CD14-positive monocyte (primary cell): Measurements from ENCODE around the gene ZNF433. TPM values are rescaled to one million over a fixed set of nuclear protein-coding genes. Genes with fewer than 3 reads are reported as not detected.
"Not testable (repeated sequence)": the region's sequence is repeated elsewhere in the genome, so short reads cannot be mapped to it uniquely, and the experiment has no call there.

Source experiments
- DNase-seq, 3 donors: peaks; one replicate each; pipeline ENCODE4 v3.0.0-alpha.2; 2011 to 2022
- H2AFZ ChIP-seq: 2 replicates; pipeline ENCODE4 v1.6.0; 2012; ENCODE audit warnings: mild to moderate bottlenecking, low read depth, low read length, inconsistent platforms; ENCODE audit not compliant: insufficient read depth, poor library complexity, severe bottlenecking
- H3K27ac ChIP-seq, 2 donors: 1 replicate in 1 of 2; 2 replicates in 1 of 2; pipeline ENCODE4 v1.5.1; 2012 to 2013; ENCODE audit warnings: low read length in 2 of 2, control low read depth in 1 of 2, inconsistent platforms in 1 of 2, low read depth in 1 of 2, mild to moderate bottlenecking in 1 of 2
- H3K27me3 ChIP-seq, 2 donors: one replicate each; pipeline versions ENCODE4 v1.6.0 to v1.6.1; 2011 to 2013; ENCODE audit warnings: low read length in 2 of 2; ENCODE audit not compliant: control insufficient read depth in 2 of 2, insufficient read depth in 2 of 2
- H3K36me3 ChIP-seq, 2 donors: replicated peaks in 1 of 2; 1 replicate in 1 of 2; 2 replicates in 1 of 2; pipeline versions ENCODE4 v1.5.1 to v1.6.1; 2012 to 2013; ENCODE audit warnings: low read length in 2 of 2, control low read depth in 1 of 2, inconsistent platforms in 1 of 2, mild to moderate bottlenecking in 1 of 2; ENCODE audit not compliant: insufficient read depth in 2 of 2, control insufficient read depth in 1 of 2
- H3K4me1 ChIP-seq, 2 donors: 1 replicate in 1 of 2; 2 replicates in 1 of 2; pipeline versions ENCODE4 v1.5.1 to v1.6.1; 2012 to 2013; ENCODE audit warnings: low read length in 2 of 2, control low read depth in 1 of 2, inconsistent platforms in 1 of 2, mild to moderate bottlenecking in 1 of 2, moderate library complexity in 1 of 2; ENCODE audit not compliant: insufficient read depth in 2 of 2, control insufficient read depth in 1 of 2
- H3K4me2 ChIP-seq: replicated peaks from 2 replicates; pipeline ENCODE3; 2012; ENCODE audit warnings: low read length, moderate library complexity, mild to moderate bottlenecking; ENCODE audit not compliant: poor library complexity, severe bottlenecking; ENCODE audit errors: extremely low read depth
- H3K4me3 ChIP-seq, 3 experiments: fragments of 200-600 bp in 1 of 3; sonication (generic) in 1 of 3; replicated peaks in 1 of 3; 1 replicate in 2 of 3; 2 replicates in 1 of 3; pipeline ENCODE4 v1.5.1; 2011 to 2013; ENCODE audit warnings: low read length in 3 of 3, mild to moderate bottlenecking in 3 of 3, control low read depth in 2 of 3, low read depth in 2 of 3, inconsistent platforms in 1 of 3, moderate library complexity in 1 of 3
- H3K79me2 ChIP-seq: 2 replicates; pipeline ENCODE4 v1.6.0; 2012; ENCODE audit warnings: mild to moderate bottlenecking, control low read depth, inconsistent platforms, low read length, moderate library complexity; ENCODE audit not compliant: insufficient read depth
- H3K9ac ChIP-seq: 2 replicates; pipeline ENCODE4 v1.6.0; 2017; ENCODE audit warnings: low read length, mild to moderate bottlenecking; ENCODE audit not compliant: insufficient read depth, poor library complexity, severe bottlenecking
- H3K9me3 ChIP-seq, 2 donors: replicated peaks in 1 of 2; 1 replicate in 1 of 2; 2 replicates in 1 of 2; pipeline versions ENCODE4 v1.5.1 to v1.6.1; 2012 to 2013; ENCODE audit warnings: low read length in 2 of 2, control low read depth in 1 of 2; ENCODE audit not compliant: control insufficient read depth in 1 of 2, insufficient read depth in 1 of 2
- H4K20me1 ChIP-seq: 2 replicates; pipeline ENCODE4 v1.6.0; 2012; ENCODE audit warnings: mild to moderate bottlenecking, low read length, control low read depth, moderate library complexity; ENCODE audit not compliant: insufficient read depth
- H3K27ac Mint-ChIP-seq, 7 donors: one replicate each; pipeline ENCODE4 v1.8.0; 2020; ENCODE audit warnings: mild to moderate bottlenecking in 7 of 7, mixed read lengths in 7 of 7, moderate library complexity in 6 of 7, inconsistent platforms in 2 of 7
- H3K27me3 Mint-ChIP-seq, 3 donors: one replicate each; pipeline ENCODE4 v1.8.0; 2021 to 2022; ENCODE audit warnings: low read depth in 3 of 3, mild to moderate bottlenecking in 3 of 3, mixed read lengths in 3 of 3, moderate library complexity in 3 of 3, inconsistent platforms in 1 of 3
- H3K36me3 Mint-ChIP-seq, 2 donors: one replicate each; pipeline ENCODE4 v1.8.0; 2020; ENCODE audit warnings: mixed read lengths in 2 of 2, inconsistent platforms in 1 of 2, mild to moderate bottlenecking in 1 of 2
- H3K4me1 Mint-ChIP-seq: one replicate; pipeline ENCODE4 v1.8.0; 2020; ENCODE audit warnings: mild to moderate bottlenecking, mixed read lengths
- H3K4me3 Mint-ChIP-seq, 2 donors: one replicate each; pipeline ENCODE4 v1.8.0; 2020; ENCODE audit warnings: mild to moderate bottlenecking in 2 of 2, mixed read lengths in 2 of 2, moderate library complexity in 1 of 2
- H3K9me3 Mint-ChIP-seq, 7 donors: one replicate each; pipeline ENCODE4 v1.8.0; 2020 to 2022; ENCODE audit warnings: mixed read lengths in 7 of 7, mild to moderate bottlenecking in 6 of 7, moderate library complexity in 6 of 7, inconsistent platforms in 2 of 7
- CTCF ChIP-seq: fragments of 200-600 bp; IDR thresholded peaks from one replicate; pipeline ENCODE4 v1.8.0; 2022; ENCODE audit warnings: antibody characterized with exemption, mild to moderate bottlenecking
- WGBS: methylation state at CpG from one replicate; pipeline ENCODE4 v1.1.5; 2013; ENCODE audit warnings: missing lambda C conversion rate; ENCODE audit not compliant: insufficient coverage; 5-methylcytosine and 5-hydroxymethylcytosine counted together
- intact Hi-C, 2 donors: fragments of 100-400 bp; cut with micrococcal nuclease; formaldehyde crosslinking; loops; one replicate each; pipeline versions ENCODE4 v1.15.0 to v1.15.1; 2023
- polyA plus RNA-seq, 3 donors: library from polyadenylated mRNA; depleted of rRNA in 1 of 3; unstranded in 2 of 3; stranded (reverse) in 1 of 3; fragments of 300-500 nt in 2 of 3; fragments of >200 nt in 1 of 3; fragmentation: Illumina TruSeq in 2 of 3; gene quantifications; 1 replicate in 2 of 3; 2 replicates in 1 of 3; pipeline ENCODE4 v1.2.3, GENCODE V29; 2012 to 2021

Gene ZNF433
- polyA plus RNA-seq, 3 donors = 0.50 to 1.1 (median 0.76) TPM

GRCh38 chr19:12077375-12077774 is 41.9 kb upstream of the ZNF433 start:
- Histone ChIP-seq H3K4me2 (no peak overlapping the region), H3K27ac (no peak overlapping the region), H3K9me3 (peaks cover 83 to 98% of the 10 kb centered on the region in 2 donors), H2AFZ (no peak overlapping the region), H3K4me3 (peak overlapping the region in 1 of 3 experiments; percentile 42), H3K27me3 (no peaks in the 10 kb centered on the region), H3K79me2 (no peaks in the 10 kb centered on the region), H3K9ac (no peak overlapping the region), H3K4me1 (no peaks in the 10 kb centered on the region), H3K36me3 (peaks cover 24 to 65% of the 10 kb centered on the region in 2 donors), H4K20me1 (no peaks in the 10 kb centered on the region)
- no peak overlapping the region for H3K27ac Mint-ChIP-seq
- H3K4me3 Mint-ChIP-seq = no peak overlapping the region
- H3K36me3 Mint-ChIP-seq = peaks cover 32 to 38% of the 10 kb centered on the region in 2 donors
- H3K9me3 Mint-ChIP-seq = peaks cover 37 to 99% (median 94%) of the 10 kb centered on the region in 7 donors
- H3K4me1 Mint-ChIP-seq = no peaks in the 10 kb centered on the region
- peaks cover 0 to 5% (median 0%) of the 10 kb centered on the region in 3 donors for H3K27me3 Mint-ChIP-seq
- DNase-seq = no peak
- 60% methylated on average over 2 of the region's 3 CpGs for WGBS
- intact Hi-C loops = no loop called here
- TF ChIP-seq CTCF = no peak

- peaks cover 24 to 73% of the 10 kb centered on the region in 2 donors for H3K36me3 ChIP-seq
- H3K36me3 Mint-ChIP-seq = peaks cover 32 to 38% of the 10 kb centered on the region in 2 donors
- no CpG with 5 or more reads among the region's 3 CpGs for WGBS
Observed at GRCh38 chr19:12076331-12076730, 40.9 kb upstream of the ZNF433 start.

More at GRCh38 chr19:12076331-12076730, 40.9 kb upstream of the ZNF433 start:
- peaks cover 37 to 96% (median 93%) of the 10 kb centered on the region in 7 donors for H3K9me3 Mint-ChIP-seq
- H3K4me3 Mint-ChIP-seq, H3K4me1 ChIP-seq, H3K27me3 ChIP-seq, H3K79me2 ChIP-seq, intact Hi-C loops, H4K20me1 ChIP-seq, H3K27ac ChIP-seq, DNase-seq, H2AFZ ChIP-seq, H3K4me2 ChIP-seq, H3K4me1 Mint-ChIP-seq, H3K27ac Mint-ChIP-seq, H3K27me3 Mint-ChIP-seq, H3K9ac ChIP-seq: not testable (repeated sequence)
- H3K9me3 ChIP-seq = peaks cover 79 to 100% of the 10 kb centered on the region in 2 donors
- peak overlapping the region in 1 of 3 experiments; percentile 42 for H3K4me3 ChIP-seq
